Measurements from ENCODE around the gene FIGNL2. TPM values are rescaled to one million over a fixed set of nuclear protein-coding genes. Genes with fewer than 3 reads are reported as not detected.

The FIGNL2 gene
- total and polyA plus RNA-seq, 2 of the 4 experiments (the other 2 are of a cell fraction), result under 0.01 to 0.12 TPM

GRCh38 chr12:51777457-51777856, 71.1 kb downstream of the FIGNL2 start:
- no peak overlapping the region for H4K5ac ChIP-seq (ENCODE audit: low read depth, low read length)
- H3K18ac ChIP-seq (ENCODE audit: low read depth, low read length), result no peak overlapping the region
- H4K91ac ChIP-seq (ENCODE audit: insufficient read depth, low read depth, low read length), result no peak overlapping the region
- in situ Hi-C loops (cut with MboI; ENCODE audit: low sequenced_read_pairs) (no loop called here), dilution Hi-C loops (cut with HindIII; ENCODE audit: low sequenced_read_pairs, unreplicated experiment) (no loop called here), intact Hi-C loops (cut with micrococcal nuclease) (no loop called here)
- no peaks in the 10 kb centered on the region for H3K27me3 ChIP-seq (ENCODE audit: control insufficient read depth, insufficient read depth, low read length)
- H2BK15ac ChIP-seq (ENCODE audit: low read depth, low read length), result no peak overlapping the region
- H3K9me3 ChIP-seq (ENCODE audit: control insufficient read depth, insufficient read depth, low read length), result peaks cover 8% of the 10 kb centered on the region
- no peak overlapping the region for H3K14ac ChIP-seq (replicated peaks; ENCODE audit: low read depth, low read length)
- H4K20me1 ChIP-seq (ENCODE audit: insufficient read depth, low read length), result no peaks in the 10 kb centered on the region
- H3K4me3 ChIP-seq (ENCODE audit: insufficient read depth, low read depth, low read length), result no peak overlapping the region
- H2AK5ac ChIP-seq (ENCODE audit: low read depth, low read length), result no peak overlapping the region
- no peak overlapping the region for H3K4ac ChIP-seq (ENCODE audit: low read depth, low read length)
- POLR2A ChIA-PET (ENCODE audit: unreplicated experiment), result no interaction called here
- no peak overlapping the region for H2BK120ac ChIP-seq (ENCODE audit: low read depth, low read length)
- H2AFZ ChIP-seq (replicated peaks; ENCODE audit: low read length, poor library complexity), result no peak overlapping the region
- 17% methylated on average over 1 of the region's 2 CpGs; no CpG with 5 or more reads in 1 of the 2 experiments for WGBS, 2 experiments (ENCODE audit: extremely low coverage in 2 of 2, insufficient read length in 1 of 2)
- TF ChIP-seq RFX5 (IDR thresholded peaks at IDR 0.05; ENCODE audit: low read depth, low read length), result no peak
- no peak for TF ChIP-seq NFE2L2 (IDR thresholded peaks at IDR 0.05; ENCODE audit: low read depth, low read length)
- TF ChIP-seq, protein P1, sequence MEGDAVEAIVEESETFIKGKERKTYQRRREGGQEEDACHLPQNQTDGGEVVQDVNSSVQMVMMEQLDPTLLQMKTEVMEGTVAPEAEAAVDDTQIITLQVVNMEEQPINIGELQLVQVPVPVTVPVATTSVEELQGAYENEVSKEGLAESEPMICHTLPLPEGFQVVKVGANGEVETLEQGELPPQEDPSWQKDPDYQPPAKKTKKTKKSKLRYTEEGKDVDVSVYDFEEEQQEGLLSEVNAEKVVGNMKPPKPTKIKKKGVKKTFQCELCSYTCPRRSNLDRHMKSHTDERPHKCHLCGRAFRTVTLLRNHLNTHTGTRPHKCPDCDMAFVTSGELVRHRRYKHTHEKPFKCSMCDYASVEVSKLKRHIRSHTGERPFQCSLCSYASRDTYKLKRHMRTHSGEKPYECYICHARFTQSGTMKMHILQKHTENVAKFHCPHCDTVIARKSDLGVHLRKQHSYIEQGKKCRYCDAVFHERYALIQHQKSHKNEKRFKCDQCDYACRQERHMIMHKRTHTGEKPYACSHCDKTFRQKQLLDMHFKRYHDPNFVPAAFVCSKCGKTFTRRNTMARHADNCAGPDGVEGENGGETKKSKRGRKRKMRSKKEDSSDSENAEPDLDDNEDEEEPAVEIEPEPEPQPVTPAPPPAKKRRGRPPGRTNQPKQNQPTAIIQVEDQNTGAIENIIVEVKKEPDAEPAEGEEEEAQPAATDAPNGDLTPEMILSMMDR (conservative IDR thresholded peaks at IDR 0.05; ENCODE audit: low read depth, low read length), result no peak
- TF ChIP-seq MAFK (IDR thresholded peaks at IDR 0.05; ENCODE audit: low read depth, low read length), result no peak
- no peak for TF ChIP-seq MAZ (IDR thresholded peaks at IDR 0.05; ENCODE audit: borderline replicate concordance, low read depth, low read length)
- TF ChIP-seq RAD21 (IDR thresholded peaks at IDR 0.05; ENCODE audit: low read length), result no peak
- no peak for TF ChIP-seq BHLHE40 (IDR thresholded peaks at IDR 0.05; ENCODE audit: low read depth, low read length)
- TF ChIP-seq USF2 (IDR thresholded peaks at IDR 0.05; ENCODE audit: low read depth, low read length), result no peak
- no peak for TF ChIP-seq FOS (IDR thresholded peaks at IDR 0.05; ENCODE audit: low read depth, low read length)
- TF ChIP-seq RCOR1 (IDR thresholded peaks at IDR 0.05; ENCODE audit: insufficient replicate concordance, low read length), result no peak
- ATAC-seq (ENCODE audit: low read depth) (no peak), DNase-seq (no peak)
- H3K4me1 ChIP-seq (ENCODE audit: control insufficient read depth, insufficient read depth, low read length), result peaks cover 2% of the 10 kb centered on the region; the same call in 1 of the 2 replicates
- no peak overlapping the region for H3K23ac ChIP-seq (ENCODE audit: low read depth, low read length)
- no peak overlapping the region for H4K8ac ChIP-seq (ENCODE audit: low read depth in 2 of 2, low read length in 2 of 2)
- CTCF ChIA-PET, result no interaction called here
- no peaks in the 10 kb centered on the region for H3K79me1 ChIP-seq (ENCODE audit: low read depth in 1 of 2, low read length in 2 of 2)
- no peaks in the 10 kb centered on the region; the same call in 1 of the 2 replicates for H3K9me1 ChIP-seq (ENCODE audit: insufficient read depth, low read length)
- no peak overlapping the region for H3K9ac ChIP-seq (ENCODE audit: low read depth, low read length)
- no TSS peak for BruUV-seq (replicated peaks)
- H3K27ac ChIP-seq (ENCODE audit: insufficient read depth, low read length), result no peak overlapping the region
- H3K4me2 ChIP-seq (ENCODE audit: low read depth, low read length), result no peak overlapping the region
- H3K56ac ChIP-seq (ENCODE audit: extremely low read depth, insufficient read depth, low read length), result no peak overlapping the region
- H2BK5ac ChIP-seq (ENCODE audit: low read depth, low read length, poor library complexity, severe bottlenecking), result no peak overlapping the region
- H3K36me3 ChIP-seq (ENCODE audit: control insufficient read depth, insufficient read depth, low read length), result peaks cover 7% of the 10 kb centered on the region
- H2AK9ac ChIP-seq (replicated peaks; ENCODE audit: low read depth, low read length, poor library complexity), result no peak overlapping the region
- no peak overlapping the region for H2BK20ac ChIP-seq (ENCODE audit: low read depth, low read length)

Measured in IMR-90 (cell line).